Osteoblast (primary cell): ENCODE measurements around the gene IL17RD. TPM values are rescaled to one million over a fixed set of nuclear protein-coding genes. Genes with fewer than 3 reads are reported as not detected.
A peak's percentile ranks its signal among the peaks of the same experiment; 100 is the strongest.

Experiments used
- DNase-seq: peaks from one replicate; pipeline ENCODE4 v3.0.0; 2011; ENCODE audit warnings: low spot score, mixed read lengths; ENCODE audit not compliant: insufficient read length; ENCODE audit errors: missing footprints
- H2AFZ ChIP-seq: 2 replicates; pipeline ENCODE4 v1.6.0; 2011; ENCODE audit warnings: mild to moderate bottlenecking, low read length
- H3K27ac ChIP-seq: 2 replicates; pipeline ENCODE4 v1.5.1; 2011; ENCODE audit warnings: mild to moderate bottlenecking, low read depth, low read length, moderate library complexity
- H3K27me3 ChIP-seq: 2 replicates; pipeline ENCODE4 v1.6.0; 2012; ENCODE audit warnings: mild to moderate bottlenecking, control low read depth, inconsistent platforms, low read length, moderate library complexity; ENCODE audit not compliant: insufficient read depth
- H3K36me3 ChIP-seq: 2 replicates; pipeline ENCODE4 v1.5.1; 2011; ENCODE audit warnings: mild to moderate bottlenecking, low read length, control low read depth, moderate library complexity; ENCODE audit not compliant: insufficient read depth
- H3K4me1 ChIP-seq: 2 replicates; pipeline ENCODE4 v1.5.1; 2011; ENCODE audit warnings: mild to moderate bottlenecking, low read length, control low read depth, moderate library complexity; ENCODE audit not compliant: insufficient read depth
- H3K4me2 ChIP-seq: 2 replicates; pipeline ENCODE4 v1.6.0; 2011; ENCODE audit warnings: mild to moderate bottlenecking, low read length; ENCODE audit not compliant: insufficient read depth
- H3K4me3 ChIP-seq: fragments of 200-600 bp; sonication (generic); 3 replicates; pipeline ENCODE4 v1.5.1; 2012; ENCODE audit warnings: mild to moderate bottlenecking, low read length, inconsistent platforms; ENCODE audit not compliant: insufficient read depth
- H3K79me2 ChIP-seq: 2 replicates; pipeline ENCODE4 v1.6.0; 2012; ENCODE audit warnings: mild to moderate bottlenecking, low read length, control low read depth, inconsistent platforms; ENCODE audit not compliant: insufficient read depth
- H3K9me3 ChIP-seq: 2 replicates; pipeline ENCODE4 v1.5.1; 2011; ENCODE audit warnings: low read depth, low read length, control low read depth
- H4K20me1 ChIP-seq: 2 replicates; pipeline ENCODE4 v1.6.0; 2012; ENCODE audit warnings: mild to moderate bottlenecking, low read length, control low read depth; ENCODE audit not compliant: insufficient read depth
- CTCF ChIP-seq: IDR thresholded peaks from 2 replicates; pipeline ENCODE4 v1.5.1; 2011; ENCODE audit warnings: mild to moderate bottlenecking, low read depth, low read length, moderate library complexity; ENCODE audit errors: extremely low read depth
- total RNA-seq: library from RNA; depleted of rRNA; stranded (reverse); fragments of >200 nt; gene quantifications from 2 replicates; pipeline ENCODE4 v1.2.3, GENCODE V29; 2012

IL17RD gene
- total RNA-seq, 1 donor: 2.2 TPM

DNA sequence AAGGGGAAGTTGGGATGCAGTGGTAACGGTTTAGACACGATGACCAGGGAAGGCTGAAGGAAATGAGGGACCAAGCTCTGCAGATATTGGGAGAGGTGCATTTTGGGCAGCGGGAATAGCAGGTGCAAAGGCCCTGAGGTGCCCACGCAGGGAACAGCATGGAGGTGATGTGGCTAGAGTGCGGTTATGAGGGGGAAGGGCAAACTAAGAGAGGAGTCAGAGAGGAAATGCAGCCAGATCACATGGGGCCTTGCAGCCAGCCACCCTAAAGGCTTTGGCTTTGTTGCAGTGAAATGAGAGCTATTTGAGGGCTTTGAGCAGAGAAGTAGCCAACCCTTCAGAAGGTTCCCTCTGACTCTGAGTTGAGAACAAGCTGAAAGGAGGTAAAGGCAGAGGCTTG is 102.1 kb downstream of the IL17RD start:
- Histone ChIP-seq H2AFZ (no peak overlapping the region), H3K9me3 (no peaks in the 10 kb centered on the region), H3K4me3 (no peak overlapping the region), H4K20me1 (no peaks in the 10 kb centered on the region), H3K27ac (no peak overlapping the region), H3K4me2 (no peak overlapping the region), H3K27me3 (no peaks in the 10 kb centered on the region), H3K79me2 (no peaks in the 10 kb centered on the region), H3K36me3 (no peaks in the 10 kb centered on the region), H3K4me1 (peaks cover 12% of the 10 kb centered on the region)
- TF ChIP-seq CTCF: no peak
- no peak for DNase-seq

DNA sequence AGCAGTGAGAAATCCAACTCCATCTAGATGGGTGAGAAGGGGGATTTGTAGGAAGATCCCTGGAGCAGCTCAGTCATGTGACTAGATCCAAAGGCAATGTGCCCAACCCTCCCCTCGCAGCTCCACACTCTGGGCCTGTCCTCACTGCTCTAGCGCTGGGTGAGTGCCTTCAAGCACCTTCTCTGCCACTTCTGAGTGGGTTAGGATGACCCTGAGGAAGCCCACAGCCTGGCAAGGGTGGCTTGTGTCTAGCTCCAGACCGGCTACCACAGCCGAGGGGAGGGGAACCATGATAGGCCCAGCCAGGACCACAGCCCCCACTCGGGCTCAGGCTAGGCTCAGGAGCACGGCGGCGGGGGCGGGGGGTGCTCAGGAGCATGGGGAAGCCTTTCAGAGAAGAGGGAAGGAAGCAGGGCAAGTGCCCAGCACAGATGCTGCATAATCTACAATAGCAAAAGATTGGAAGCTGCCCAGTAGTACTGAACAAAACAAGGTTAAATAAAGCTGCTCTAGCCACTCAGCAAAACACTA is 103.0 kb downstream of the IL17RD start:
- no peak overlapping the region for H3K4me3 ChIP-seq
- H3K79me2 ChIP-seq: no peaks in the 10 kb centered on the region
- no peak for DNase-seq
- no peak overlapping the region for H2AFZ ChIP-seq
- no peaks in the 10 kb centered on the region for H3K9me3 ChIP-seq
- no peak for TF ChIP-seq CTCF
- no peak overlapping the region for H3K4me2 ChIP-seq
- H4K20me1 ChIP-seq: no peaks in the 10 kb centered on the region
- no peaks in the 10 kb centered on the region for H3K27me3 ChIP-seq
- no peaks in the 10 kb centered on the region for H3K36me3 ChIP-seq
- no peak overlapping the region for H3K27ac ChIP-seq
- peaks cover 10% of the 10 kb centered on the region for H3K4me1 ChIP-seq

- H4K20me1 ChIP-seq: no peaks in the 10 kb centered on the region
- no peak overlapping the region for H3K27ac ChIP-seq
- no peak overlapping the region for H2AFZ ChIP-seq
- no peaks in the 10 kb centered on the region for H3K36me3 ChIP-seq
- no peak overlapping the region for H3K4me2 ChIP-seq
- no peak for DNase-seq
- no peaks in the 10 kb centered on the region for H3K79me2 ChIP-seq
- peaks cover 10% of the 10 kb centered on the region for H3K4me1 ChIP-seq
- TF ChIP-seq CTCF: no peak
- no peaks in the 10 kb centered on the region for H3K27me3 ChIP-seq
- no peak overlapping the region for H3K4me3 ChIP-seq
- H3K9me3 ChIP-seq: no peaks in the 10 kb centered on the region
Measured at GRCh38 chr3:57061556-57061955, 103.6 kb downstream of the IL17RD start.

DNA sequence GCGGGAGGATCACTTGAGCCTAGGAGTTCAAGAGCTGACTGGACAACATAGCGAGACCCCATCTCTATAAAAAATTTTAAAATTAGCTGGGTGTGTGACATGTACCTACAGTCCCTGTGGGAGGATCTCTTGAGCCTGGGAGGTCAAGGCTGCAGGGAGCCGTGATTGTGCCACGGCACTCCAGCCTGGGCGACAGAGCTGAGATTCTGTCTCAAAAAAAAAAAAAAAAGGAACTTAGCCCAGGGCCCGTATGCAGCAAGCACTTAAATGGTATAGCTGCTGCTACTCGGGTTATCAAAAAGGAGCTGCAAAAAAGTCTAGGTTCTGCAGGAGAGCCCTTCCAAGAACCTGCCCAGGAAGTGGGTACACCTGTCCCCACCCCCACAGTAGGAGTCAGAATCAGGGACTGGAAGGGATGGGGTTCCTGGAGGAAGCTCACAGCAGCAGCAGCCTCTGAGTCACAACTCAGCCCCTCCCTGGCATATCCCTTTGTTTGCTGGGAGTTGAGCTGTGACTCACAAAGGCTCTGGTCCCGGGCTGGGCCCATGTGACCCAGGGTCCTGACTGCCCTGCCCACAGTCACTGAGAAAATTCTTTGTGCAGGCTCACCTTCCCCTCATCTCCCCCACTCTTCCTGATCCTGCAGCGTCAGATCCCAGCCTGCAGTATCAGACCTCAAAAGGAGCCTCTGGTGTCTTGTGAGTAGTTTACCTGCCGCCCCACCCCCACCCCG is 104.9 kb downstream of the IL17RD start, which contains the start of gene SPATA12:
Gene SPATA12, plus strand, starts transcription at position 576 of the 733 bp plus-strand sequence. CDS start 13,031 bp downstream, outside the sequence.
- Histone ChIP-seq H3K79me2 (no peaks in the 10 kb centered on the region), H3K4me1 (peaks cover 10% of the 10 kb centered on the region), H3K4me3 (no peak within 1 kb of the TSS), H3K9me3 (no peaks in the 10 kb centered on the region), H2AFZ (no peak within 1 kb of the TSS), H3K4me2 (peak within 1 kb of the TSS; percentile 33), H4K20me1 (no peaks in the 10 kb centered on the region), H3K36me3 (no peaks in the 10 kb centered on the region), H3K27ac (no peak within 1 kb of the TSS), H3K27me3 (no peaks in the 10 kb centered on the region)
- peak; percentile 96 for DNase-seq
- no peak for TF ChIP-seq CTCF
